Mesendoderm (in vitro differentiated cells): ENCODE data around the gene HIKESHI.
"Not testable (repeated sequence)": the region's sequence is repeated elsewhere in the genome, so short reads cannot be mapped to it uniquely, and the experiment has no call there.

Source experiments
- DNase-seq: peaks from one replicate; pipeline ENCODE4 v3.0.0; 2013
- H2AK5ac ChIP-seq: 2 replicates; pipeline ENCODE4 v1.6.1; 2013; ENCODE audit warnings: low read length, inconsistent platforms
- H2BK120ac ChIP-seq: 2 replicates; pipeline ENCODE4 v1.6.1; 2013; ENCODE audit warnings: low read depth, mild to moderate bottlenecking, low read length, moderate library complexity, mixed read lengths
- H2BK15ac ChIP-seq: replicated peaks from 2 replicates; pipeline ENCODE4 v1.6.1; 2013; ENCODE audit warnings: low read depth, mild to moderate bottlenecking, moderate library complexity
- H2BK5ac ChIP-seq: 2 replicates; pipeline ENCODE4 v1.6.1; 2013; ENCODE audit warnings: low read length, inconsistent platforms
- H3K18ac ChIP-seq: 2 replicates; pipeline ENCODE4 v1.6.1; 2013; ENCODE audit warnings: mild to moderate bottlenecking, low read length, mixed read lengths
- H3K23ac ChIP-seq: one replicate; pipeline ENCODE4 v1.6.1; 2013; ENCODE audit warnings: low read length
- H3K27ac ChIP-seq: 2 replicates; pipeline ENCODE4 v1.5.1; 2013; ENCODE audit warnings: low read depth, mild to moderate bottlenecking, inconsistent platforms, low read length, moderate library complexity
- H3K27me3 ChIP-seq: 2 replicates; pipeline ENCODE4 v1.6.1; 2013; ENCODE audit warnings: low read length, control low read depth, mild to moderate bottlenecking, inconsistent platforms; ENCODE audit not compliant: insufficient read depth, poor library complexity
- H3K36me3 ChIP-seq: 2 replicates; pipeline ENCODE4 v1.6.1; 2013; ENCODE audit warnings: low read length, inconsistent platforms; ENCODE audit not compliant: control insufficient read depth, insufficient read depth
- H3K4ac ChIP-seq: one replicate; pipeline ENCODE4 v1.6.1; 2013; ENCODE audit warnings: low read depth, mild to moderate bottlenecking, low read length, moderate library complexity
- H3K4me1 ChIP-seq: 2 replicates; pipeline ENCODE4 v1.6.1; 2013; ENCODE audit warnings: low read depth, low read length, inconsistent platforms; ENCODE audit not compliant: control insufficient read depth
- H3K4me2 ChIP-seq: 2 replicates; pipeline ENCODE4 v1.6.1; 2013; ENCODE audit warnings: low read length
- H3K4me3 ChIP-seq: 2 replicates; pipeline ENCODE4 v1.5.1; 2013; ENCODE audit warnings: mild to moderate bottlenecking, low read length
- H3K56ac ChIP-seq: one replicate; pipeline ENCODE4 v1.6.1; 2013; ENCODE audit warnings: low read length
- H3K79me1 ChIP-seq: 2 replicates; pipeline ENCODE4 v1.6.1; 2013; ENCODE audit warnings: low read length, inconsistent platforms
- H3K79me2 ChIP-seq: 2 replicates; pipeline ENCODE4 v1.6.1; 2013; ENCODE audit warnings: mild to moderate bottlenecking, low read length; ENCODE audit not compliant: control insufficient read depth, insufficient read depth
- H3K9ac ChIP-seq: 2 replicates; pipeline ENCODE4 v1.6.1; 2013; ENCODE audit warnings: low read length, inconsistent platforms
- H4K5ac ChIP-seq: one replicate; pipeline ENCODE4 v1.6.1; 2013; ENCODE audit warnings: low read length
- H4K8ac ChIP-seq: one replicate; pipeline ENCODE4 v1.6.1; 2013; ENCODE audit warnings: low read depth, mild to moderate bottlenecking, control low read depth, low read length, moderate library complexity
- WGBS: extraction: QIAGEN DNeasy Blood & Tissue Kit; methylation state at CpG from one replicate; pipeline ENCODE4 v1.1.7; 2013; ENCODE audit warnings: low lambda C conversion rate, missing lambda C conversion rate; ENCODE audit not compliant: insufficient coverage; ENCODE audit errors: extremely low coverage; 5-methylcytosine and 5-hydroxymethylcytosine counted together

The HIKESHI gene

DNA sequence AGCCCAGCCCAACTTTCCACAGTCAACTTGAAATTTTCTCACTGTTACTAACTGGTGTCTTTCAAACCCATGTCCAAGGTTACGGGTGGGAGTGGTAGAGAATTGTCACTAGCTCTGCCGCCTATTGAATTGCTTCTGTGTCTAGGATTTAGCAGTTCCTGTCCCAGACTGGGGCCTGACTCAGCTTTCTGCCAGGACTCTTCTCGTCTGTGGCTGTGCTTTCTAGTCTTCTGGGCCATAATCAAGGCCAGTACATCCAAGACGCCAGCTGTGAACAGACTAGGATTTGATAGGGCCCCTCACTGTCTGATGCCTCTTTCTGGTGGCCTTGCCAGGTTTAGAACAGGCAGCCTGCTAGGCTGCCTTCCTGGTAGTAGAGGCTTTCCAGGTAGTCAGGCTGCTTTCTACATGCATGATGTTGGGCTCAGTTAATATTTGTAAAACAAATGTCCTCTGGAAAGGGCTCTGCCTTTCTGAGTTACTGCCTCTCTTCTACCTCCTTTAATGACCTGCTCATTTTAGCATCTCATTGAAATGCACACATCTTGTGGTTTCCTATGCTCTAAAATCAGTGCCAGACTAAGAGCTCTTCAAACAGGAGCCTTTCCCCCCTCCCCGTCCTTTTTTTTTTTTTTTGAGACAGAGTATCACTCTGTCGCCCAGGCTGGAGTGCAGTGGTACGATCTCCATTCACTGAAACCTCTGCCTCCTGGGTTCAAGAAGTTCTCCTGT lies 13.1 kb upstream of the HIKESHI start:
- Histone ChIP-seq H3K4me3 (no peak overlapping the region), H3K27ac (no peak overlapping the region), H3K4me2 (no peak overlapping the region), H4K5ac (no peak overlapping the region), H3K36me3 (no peaks in the 10 kb centered on the region), H3K27me3 (no peaks in the 10 kb centered on the region), H2BK15ac (no peak overlapping the region), H3K79me1 (no peaks in the 10 kb centered on the region), H2AK5ac (no peak overlapping the region), H2BK5ac (no peak overlapping the region), H3K18ac (no peak overlapping the region), H3K23ac (no peak overlapping the region), H3K4ac (no peak overlapping the region), H3K56ac (no peak overlapping the region), H2BK120ac (no peak overlapping the region), H4K8ac (no peak overlapping the region), H3K4me1 (no peaks in the 10 kb centered on the region), H3K9ac (no peak overlapping the region), H3K79me2 (no peaks in the 10 kb centered on the region)
- no CpG with 5 or more reads among the region's 7 CpGs for WGBS
- DNase-seq: peak; percentile 5

DNA sequence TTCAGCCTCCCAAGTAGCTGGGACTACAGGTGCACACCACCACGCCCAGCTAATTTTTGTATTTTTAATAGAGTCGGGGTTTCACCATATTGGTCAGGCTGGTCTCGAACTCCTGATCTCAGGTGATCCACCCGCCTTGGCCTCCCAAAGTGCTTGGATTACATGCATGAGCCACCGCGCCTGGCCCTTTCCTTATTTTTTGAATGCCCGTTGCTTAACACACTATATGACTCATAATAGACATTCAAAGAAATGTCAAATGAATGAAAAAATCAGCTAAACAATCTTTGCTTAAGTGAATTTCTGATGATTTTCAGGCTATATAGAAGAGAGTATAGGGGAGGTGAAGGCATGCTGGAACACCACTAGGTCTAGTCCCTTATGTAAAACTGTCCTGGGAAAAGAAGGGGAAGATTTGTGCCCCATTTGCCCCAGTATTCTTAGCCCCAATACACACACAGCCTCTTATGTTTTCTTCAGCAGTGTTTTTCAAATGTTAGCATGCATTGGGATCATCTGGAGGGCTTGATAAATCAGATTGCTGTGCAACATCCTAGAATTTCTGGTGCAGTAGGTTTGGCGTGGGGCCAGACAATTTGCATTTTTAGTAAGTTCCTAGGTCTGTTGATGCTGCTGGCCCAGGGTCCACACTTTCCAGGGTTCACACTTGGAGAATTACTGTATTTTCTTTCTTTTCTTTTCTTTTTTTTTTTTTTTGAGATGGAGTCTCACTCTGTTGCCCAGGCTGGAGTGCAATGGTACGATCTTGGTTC lies 12.3 kb upstream of the HIKESHI start:
- H3K4ac ChIP-seq, H3K27ac ChIP-seq, H3K23ac ChIP-seq, DNase-seq, H3K56ac ChIP-seq, H3K4me2 ChIP-seq, H3K18ac ChIP-seq, H2AK5ac ChIP-seq, H3K4me3 ChIP-seq, H2BK5ac ChIP-seq, H4K5ac ChIP-seq, H3K9ac ChIP-seq, H3K36me3 ChIP-seq, H3K4me1 ChIP-seq, H2BK120ac ChIP-seq, H3K79me2 ChIP-seq, H2BK15ac ChIP-seq, H3K27me3 ChIP-seq, H4K8ac ChIP-seq, H3K79me1 ChIP-seq: not testable (repeated sequence)
- no CpG with 5 or more reads among the region's 9 CpGs for WGBS

DNA sequence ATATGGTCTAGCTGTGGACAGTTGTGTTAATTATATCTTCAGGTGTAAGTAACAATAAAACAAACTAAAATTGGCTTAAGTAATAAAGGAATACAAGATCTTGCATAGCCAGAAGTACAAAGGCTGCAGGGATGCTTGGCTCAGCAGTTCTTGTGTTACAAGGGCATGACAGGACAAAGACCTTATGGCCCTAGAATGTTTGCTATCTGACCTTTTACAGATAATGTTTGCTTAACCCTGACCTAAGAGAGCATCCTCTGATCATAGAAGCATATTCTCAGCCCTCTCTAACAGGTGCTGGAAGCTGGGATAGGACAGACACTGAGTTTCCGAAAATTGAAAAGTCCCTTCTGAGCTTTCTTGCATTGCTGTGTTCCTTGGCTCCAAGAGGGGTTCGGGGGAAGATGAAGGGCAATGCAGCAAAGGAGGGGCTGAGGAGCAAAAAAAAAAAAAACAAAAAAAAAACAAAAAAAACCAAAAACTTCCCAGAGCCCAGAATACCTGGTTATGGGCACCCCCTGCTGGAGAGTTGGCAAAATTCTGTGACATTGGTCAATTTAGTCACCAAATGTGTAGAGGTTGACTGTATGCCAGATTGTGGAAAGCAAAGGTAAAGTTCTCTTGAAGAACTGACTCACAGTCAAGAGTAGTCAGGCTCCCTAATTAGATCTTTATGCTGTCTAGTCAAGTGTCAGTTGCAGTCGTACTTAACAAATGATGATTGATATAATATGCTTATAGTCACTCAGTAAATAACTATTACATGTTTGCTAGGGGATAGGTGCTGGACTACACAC lies 10.4 kb upstream of the HIKESHI start:
- WGBS: no CpG with 5 or more reads among the region's 3 CpGs
- Histone ChIP-seq H3K4ac (no peak overlapping the region), H3K4me2 (no peak overlapping the region), H3K4me3 (no peak overlapping the region), H4K5ac (no peak overlapping the region), H3K4me1 (no peaks in the 10 kb centered on the region), H3K56ac (no peak overlapping the region), H4K8ac (no peak overlapping the region), H2BK15ac (no peak overlapping the region), H3K36me3 (no peaks in the 10 kb centered on the region), H2AK5ac (no peak overlapping the region), H3K9ac (no peak overlapping the region), H3K27ac (no peak overlapping the region), H3K27me3 (no peaks in the 10 kb centered on the region), H3K23ac (no peak overlapping the region), H2BK120ac (no peak overlapping the region), H3K18ac (no peak overlapping the region), H3K79me1 (no peaks in the 10 kb centered on the region), H2BK5ac (no peak overlapping the region), H3K79me2 (no peaks in the 10 kb centered on the region)
- DNase-seq: peak; percentile 68

DNA sequence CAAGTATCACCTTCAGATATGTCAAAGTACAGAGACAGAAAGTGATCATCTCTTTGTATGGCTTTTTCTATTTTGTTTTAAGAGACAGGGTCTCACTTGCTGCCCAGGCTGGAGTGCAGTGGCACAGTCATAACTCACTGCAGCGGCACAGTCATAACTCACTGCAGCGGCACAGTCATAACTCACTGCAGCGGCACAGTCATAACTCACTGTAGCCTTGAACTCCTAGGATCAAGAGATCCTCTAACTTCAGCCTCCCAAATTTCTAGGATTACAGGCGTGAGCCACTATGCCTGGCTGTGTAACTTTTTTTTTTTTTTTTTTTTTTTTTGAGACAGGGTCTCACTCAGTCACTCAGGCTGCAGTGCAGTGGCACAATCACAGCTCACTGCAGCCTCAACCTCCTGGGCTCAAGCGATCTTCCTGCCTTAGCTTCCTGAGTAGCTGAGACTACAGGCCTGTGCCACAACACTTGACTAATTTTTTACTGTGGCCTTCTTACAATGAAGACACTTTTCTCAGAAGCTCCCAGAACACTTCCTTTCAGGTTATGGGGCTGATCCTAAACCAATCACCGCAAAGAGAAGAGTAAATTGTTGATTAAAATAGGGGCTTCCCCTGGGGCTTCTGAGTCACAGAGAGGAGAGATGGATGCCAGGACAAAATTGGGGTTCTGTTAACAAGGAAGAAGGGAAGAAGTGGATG lies 9.0 kb upstream of the HIKESHI start:
- no CpG with 5 or more reads among the region's 6 CpGs for WGBS
- no peak overlapping the region for H3K23ac ChIP-seq
- H3K56ac ChIP-seq: no peak overlapping the region
- H3K9ac ChIP-seq: no peak overlapping the region
- no peak for DNase-seq
- H3K18ac ChIP-seq: no peak overlapping the region
- no peaks in the 10 kb centered on the region for H3K4me1 ChIP-seq
- no peak overlapping the region for H2BK5ac ChIP-seq
- no peak overlapping the region for H4K8ac ChIP-seq
- H3K79me2 ChIP-seq: no peaks in the 10 kb centered on the region
- no peak overlapping the region for H3K4me2 ChIP-seq
- no peaks in the 10 kb centered on the region for H3K79me1 ChIP-seq
- no peak overlapping the region for H3K4me3 ChIP-seq
- H3K4ac ChIP-seq: no peak overlapping the region
- H4K5ac ChIP-seq: no peak overlapping the region
- no peak overlapping the region for H2AK5ac ChIP-seq
- no peaks in the 10 kb centered on the region for H3K27me3 ChIP-seq
- H3K27ac ChIP-seq: no peak overlapping the region
- H2BK15ac ChIP-seq: no peak overlapping the region
- no peak overlapping the region for H2BK120ac ChIP-seq
- no peaks in the 10 kb centered on the region for H3K36me3 ChIP-seq

DNA sequence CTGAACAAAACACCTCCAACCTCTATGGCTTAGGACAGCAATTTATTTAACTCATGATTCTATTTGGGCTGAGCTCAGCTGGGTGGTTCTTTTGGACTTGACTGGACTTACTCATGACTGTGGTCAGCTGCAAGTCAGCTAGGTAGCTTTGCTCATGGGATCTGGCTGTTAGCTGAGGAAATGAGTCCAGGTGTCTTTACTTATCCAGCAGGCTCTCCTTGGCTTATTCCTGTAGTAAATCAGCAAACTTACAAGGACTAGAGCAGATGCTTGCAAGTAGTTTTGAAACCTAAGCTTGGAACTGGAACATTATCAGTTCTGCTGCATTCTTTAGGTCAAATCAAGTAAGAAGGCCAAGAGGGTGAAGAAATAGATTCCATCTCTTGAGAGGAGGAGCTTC lies 8.0 kb upstream of the HIKESHI start:
- Histone ChIP-seq H3K36me3 (no peaks in the 10 kb centered on the region), H3K79me2 (no peaks in the 10 kb centered on the region), H3K27me3 (no peaks in the 10 kb centered on the region), H3K56ac (no peak overlapping the region), H3K23ac (no peak overlapping the region), H3K9ac (no peak overlapping the region), H2BK5ac (no peak overlapping the region), H4K8ac (no peak overlapping the region), H3K27ac (no peak overlapping the region), H4K5ac (no peak overlapping the region), H3K79me1 (no peaks in the 10 kb centered on the region), H3K4me2 (no peak overlapping the region), H2BK120ac (no peak overlapping the region), H3K18ac (no peak overlapping the region), H3K4ac (no peak overlapping the region), H2AK5ac (no peak overlapping the region), H3K4me1 (no peaks in the 10 kb centered on the region), H3K4me3 (no peak overlapping the region), H2BK15ac (no peak overlapping the region)
- DNase-seq: no peak
